DND-41 (cell line): ENCODE results near the gene C3orf20.

Experiments used
- CTCF ChIP-seq: IDR thresholded peaks from 2 replicates; pipeline ENCODE4 v1.5.1; 2012; ENCODE audit warnings: borderline replicate concordance, low read length, moderate library complexity, mild to moderate bottlenecking; ENCODE audit not compliant: poor library complexity, severe bottlenecking; ENCODE audit errors: extremely low read depth
- EZH2 ChIP-seq: IDR thresholded peaks from 3 replicates; pipeline ENCODE4 v1.6.1; 2012; ENCODE audit warnings: borderline replicate concordance, low read depth, mild to moderate bottlenecking, moderate library complexity, low read length, inconsistent platforms; ENCODE audit not compliant: severe bottlenecking

DNA sequence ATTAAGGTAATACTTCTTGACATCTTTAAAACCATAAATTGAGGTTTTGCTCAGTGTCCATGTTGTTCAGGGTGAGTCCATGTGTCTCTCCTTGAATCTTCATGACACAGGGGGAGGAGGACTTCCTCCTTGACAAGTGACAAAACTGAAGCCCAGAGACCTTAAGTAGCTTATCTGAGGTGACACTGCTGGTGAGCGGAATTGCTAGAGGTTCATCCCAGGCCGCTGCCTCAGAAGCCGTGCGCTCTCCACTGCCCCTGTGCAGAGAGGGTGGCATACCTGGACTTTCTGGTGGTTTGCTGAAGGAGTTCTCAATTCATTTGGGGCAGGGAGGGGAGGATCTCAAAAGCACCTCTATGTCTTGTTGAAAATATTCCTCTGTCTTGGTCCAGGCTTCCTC, 46.5 kb upstream of the C3orf20 start:
- TF ChIP-seq CTCF (no peak), EZH2 (no peak)
